Measurements from ENCODE around the gene FSTL5. TPM values are rescaled to one million over a fixed set of nuclear protein-coding genes. Genes with fewer than 3 reads are reported as not detected.

The FSTL5 gene
- total and polyA plus RNA-seq, 2 of the 8 experiments (the other 6 are each of a cell fraction or from before 2014, with no cell fraction given), result 0.09 to 0.32 TPM

DNA sequence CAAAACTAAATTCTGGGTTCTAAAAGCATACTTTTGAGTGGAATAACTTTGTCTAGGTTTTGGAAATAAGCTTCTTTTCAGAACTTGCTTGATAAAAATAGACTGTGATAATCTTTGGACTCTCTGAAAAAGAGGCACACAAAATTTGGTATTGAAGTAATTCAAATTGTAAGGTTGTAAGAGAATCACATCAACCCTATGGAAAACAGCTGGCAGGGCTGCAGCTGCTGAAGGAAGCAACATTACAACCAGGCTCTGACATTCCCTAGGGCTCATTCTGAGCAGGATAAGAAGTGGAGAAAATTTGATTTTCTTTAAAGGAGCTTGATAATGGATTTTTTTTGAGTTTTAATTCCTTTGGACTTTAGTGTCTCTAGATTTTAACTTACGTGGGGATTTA is 147.6 kb downstream of the FSTL5 start (continued):
- TF ChIP-seq EP300 (IDR thresholded peaks at IDR 0.05; ENCODE audit: borderline replicate concordance in 1 of 2, low read depth in 2 of 2, low read length in 2 of 2) (no peak), JUND (IDR thresholded peaks at IDR 0.05; ENCODE audit: low read length) (no peak)

Data from H1 (cell line).